Bronchial epithelial cell (primary cell): ENCODE results near the gene SDHAF2. TPM values are rescaled to one million over a fixed set of nuclear protein-coding genes. Genes with fewer than 3 reads are reported as not detected.

Source experiments
- DNase-seq: peaks from one replicate; pipeline ENCODE4 v3.0.0-alpha.2; 2010; ENCODE audit warnings: low read depth
- FAIRE-seq: peaks from 2 replicates; lab custom pipeline; 2011; peaks lifted over from hg19 to GRCh38; lab: Jason Lieb, UNC
- H3K27me3 ChIP-seq: 2 replicates; pipeline ENCODE4 v1.5.1; 2011; ENCODE audit warnings: low read length; ENCODE audit not compliant: control insufficient read depth, insufficient read depth
- H3K36me3 ChIP-seq: 2 replicates; pipeline ENCODE4 v1.5.1; 2011; ENCODE audit warnings: low read length; ENCODE audit not compliant: control insufficient read depth, insufficient read depth
- H3K4me3 ChIP-seq: 2 replicates; pipeline ENCODE4 v1.5.1; 2011; ENCODE audit warnings: mild to moderate bottlenecking, low read depth, low read length, control low read depth
- total RNA-seq: library from RNA; depleted of rRNA; stranded (reverse); fragments of >200 nt; gene quantifications from 2 replicates; pipeline ENCODE4 v1.2.1, GENCODE V29; 2014
- TF ChIP-seq, protein P1 (sequence below): IDR thresholded peaks from 2 replicates; pipeline ENCODE4 v1.5.1; 2011; ENCODE audit warnings: mild to moderate bottlenecking, moderate library complexity, low read length, control low read depth, inconsistent platforms; ENCODE audit not compliant: insufficient read depth, severe bottlenecking

SDHAF2 gene
- total RNA-seq, 1 donor from 2014 or later: 35.3 TPM

DNA sequence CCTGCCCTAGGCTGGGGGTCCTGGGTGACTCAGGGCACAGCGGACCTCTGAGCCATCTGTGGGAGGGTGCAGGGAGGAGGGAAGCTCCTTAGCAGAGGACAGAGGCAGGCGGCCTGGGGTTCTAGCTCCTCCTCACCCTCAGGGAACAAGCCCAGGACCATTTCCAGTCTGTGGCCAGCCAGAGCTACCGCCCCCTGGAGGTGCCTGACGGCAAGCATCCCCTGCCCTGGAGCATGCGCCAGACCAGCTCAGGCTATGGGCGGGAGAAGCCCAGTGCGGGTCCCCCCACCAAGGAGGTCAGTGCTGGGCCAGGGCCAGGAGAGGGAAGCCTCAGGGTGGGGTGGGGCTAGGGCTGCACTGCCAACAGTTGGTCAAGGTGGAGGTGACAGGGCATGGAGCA, 52.6 kb downstream of the SDHAF2 start:
- DNase-seq (no peak), FAIRE-seq (no peak)
- TF ChIP-seq, protein P1, sequence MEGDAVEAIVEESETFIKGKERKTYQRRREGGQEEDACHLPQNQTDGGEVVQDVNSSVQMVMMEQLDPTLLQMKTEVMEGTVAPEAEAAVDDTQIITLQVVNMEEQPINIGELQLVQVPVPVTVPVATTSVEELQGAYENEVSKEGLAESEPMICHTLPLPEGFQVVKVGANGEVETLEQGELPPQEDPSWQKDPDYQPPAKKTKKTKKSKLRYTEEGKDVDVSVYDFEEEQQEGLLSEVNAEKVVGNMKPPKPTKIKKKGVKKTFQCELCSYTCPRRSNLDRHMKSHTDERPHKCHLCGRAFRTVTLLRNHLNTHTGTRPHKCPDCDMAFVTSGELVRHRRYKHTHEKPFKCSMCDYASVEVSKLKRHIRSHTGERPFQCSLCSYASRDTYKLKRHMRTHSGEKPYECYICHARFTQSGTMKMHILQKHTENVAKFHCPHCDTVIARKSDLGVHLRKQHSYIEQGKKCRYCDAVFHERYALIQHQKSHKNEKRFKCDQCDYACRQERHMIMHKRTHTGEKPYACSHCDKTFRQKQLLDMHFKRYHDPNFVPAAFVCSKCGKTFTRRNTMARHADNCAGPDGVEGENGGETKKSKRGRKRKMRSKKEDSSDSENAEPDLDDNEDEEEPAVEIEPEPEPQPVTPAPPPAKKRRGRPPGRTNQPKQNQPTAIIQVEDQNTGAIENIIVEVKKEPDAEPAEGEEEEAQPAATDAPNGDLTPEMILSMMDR: peak; percentile 79
- Histone ChIP-seq H3K4me3 (no peak overlapping the region), H3K36me3 (no peaks in the 10 kb centered on the region), H3K27me3 (peaks cover 3% of the 10 kb centered on the region)

DNA sequence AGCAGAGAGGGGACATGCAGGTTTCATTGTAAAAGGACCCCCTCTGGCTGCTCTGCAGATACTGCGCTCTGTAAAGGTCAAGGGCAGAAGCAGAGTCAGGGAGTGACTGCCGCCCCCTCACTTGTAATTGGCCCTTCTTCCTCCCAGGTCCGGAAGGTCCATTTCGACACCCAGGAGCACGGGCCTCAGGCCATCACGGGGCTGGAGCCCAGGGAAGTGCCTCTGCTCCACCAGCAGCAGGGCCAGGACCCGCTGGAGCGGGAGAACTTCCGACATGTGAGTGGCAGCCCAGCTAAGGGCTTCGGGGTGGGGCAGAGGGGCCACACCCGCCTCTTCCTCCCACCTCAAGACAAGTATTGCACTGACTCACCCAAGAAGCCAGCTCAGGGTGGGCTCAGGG, 54.6 kb downstream of the SDHAF2 start:
- no peak for FAIRE-seq
- DNase-seq: no peak
- TF ChIP-seq, protein P1: no peak
- no peak overlapping the region for H3K4me3 ChIP-seq
- H3K27me3 ChIP-seq: peaks cover 1% of the 10 kb centered on the region
- H3K36me3 ChIP-seq: no peaks in the 10 kb centered on the region

DNA sequence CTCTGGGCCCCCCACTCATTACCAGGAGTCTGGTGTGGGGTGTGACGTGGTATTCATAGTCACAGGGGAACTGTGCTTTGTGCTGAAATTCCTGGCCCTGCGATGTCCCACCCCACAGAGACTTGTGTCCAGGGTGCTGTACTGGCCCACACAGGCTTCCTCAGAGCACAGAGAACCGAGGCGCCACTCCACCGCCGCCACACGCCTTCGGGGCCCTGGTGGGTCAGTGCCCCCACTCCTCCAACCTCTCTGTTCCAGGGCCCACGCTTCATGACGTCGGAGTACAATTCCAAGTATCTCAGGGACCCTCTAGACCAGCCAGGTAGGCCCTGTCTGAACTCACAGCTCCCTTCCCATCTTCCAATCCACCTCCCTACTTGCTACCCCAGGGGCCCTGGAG, 55.2 kb downstream of the SDHAF2 start:
- Histone ChIP-seq H3K36me3 (no peaks in the 10 kb centered on the region), H3K27me3 (peaks cover 3% of the 10 kb centered on the region), H3K4me3 (no peak overlapping the region)
- no peak for DNase-seq
- FAIRE-seq: no peak
- TF ChIP-seq, protein P1: no peak

DNA sequence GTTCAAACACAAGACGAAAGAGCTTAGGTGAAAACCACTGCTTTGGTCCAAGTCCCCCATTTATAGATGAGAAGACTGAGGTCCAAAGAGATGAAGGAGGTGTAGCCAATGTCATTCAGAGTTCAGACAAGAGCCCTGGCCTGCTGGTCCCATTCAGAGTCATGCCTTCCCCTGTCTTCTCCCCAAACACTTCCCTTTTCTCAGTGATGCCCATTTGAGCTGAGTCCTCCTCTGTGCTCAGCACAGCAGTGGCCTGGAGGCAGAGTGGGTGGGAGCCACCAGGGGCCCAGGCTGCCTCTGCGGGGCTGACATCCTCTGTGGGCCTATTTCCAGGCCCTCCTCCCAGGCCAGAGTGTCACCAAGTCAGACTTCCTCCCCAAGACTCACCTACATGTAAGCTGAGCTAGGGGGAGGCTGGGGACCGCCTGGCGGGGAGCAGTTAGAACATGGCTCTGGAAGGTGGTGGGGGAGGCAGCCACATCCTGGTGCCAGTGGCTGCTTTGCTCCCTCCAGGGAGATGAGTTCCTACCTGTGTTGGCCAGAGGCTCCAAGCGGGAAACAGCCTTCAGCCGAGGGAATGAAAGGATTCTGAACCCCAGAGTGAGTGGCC, 56.2 kb downstream of the SDHAF2 start:
- DNase-seq (no peak), FAIRE-seq (no peak)
- H3K4me3 ChIP-seq: no peak overlapping the region
- H3K36me3 ChIP-seq: no peaks in the 10 kb centered on the region
- TF ChIP-seq, protein P1: no peak
- H3K27me3 ChIP-seq: peaks cover 3% of the 10 kb centered on the region

DNA sequence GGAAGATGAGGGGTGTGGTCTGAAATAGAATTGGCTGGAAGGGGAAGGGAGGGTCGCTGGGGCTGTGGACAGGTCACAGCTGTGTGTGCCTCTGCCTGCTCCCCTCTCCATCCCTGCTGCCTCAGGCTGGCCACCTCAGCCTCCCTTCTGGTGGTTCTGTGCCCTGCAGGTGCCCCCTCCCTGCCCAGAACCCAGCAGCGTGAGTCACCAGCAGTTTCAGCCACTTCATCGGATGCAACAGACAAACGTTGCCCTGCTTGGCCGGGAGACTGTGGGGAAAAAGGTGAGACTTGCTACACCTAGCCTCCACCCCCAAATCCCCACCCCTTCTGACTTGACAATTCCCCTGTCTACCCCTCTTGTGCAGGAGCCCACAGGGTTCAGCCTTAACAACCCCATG, 56.9 kb downstream of the SDHAF2 start:
- Histone ChIP-seq H3K4me3 (no peak overlapping the region), H3K27me3 (peaks cover 3% of the 10 kb centered on the region), H3K36me3 (no peaks in the 10 kb centered on the region)
- DNase-seq: peak; percentile 41
- no peak for FAIRE-seq
- TF ChIP-seq, protein P1: peak; percentile 4
